Spinal cord (tissue), 10 donors: ENCODE measurements around the gene MPDU1. TPM values are rescaled to one million over a fixed set of nuclear protein-coding genes. Genes with fewer than 3 reads are reported as not detected.
A peak's percentile ranks its signal among the peaks of the same experiment; 100 is the strongest.

Source experiments
- DNase-seq, 6 donors: peaks; one replicate each; pipeline versions ENCODE4 v3.0.0 to v3.0.0-alpha.2; 2013 to 2015; ENCODE audit warnings: low spot score in 6 of 6, low read depth in 4 of 6
- H3K27ac ChIP-seq: one replicate; pipeline ENCODE4 v1.5.1; 2013; ENCODE audit warnings: low read depth, low read length, control low read depth
- H3K27me3 ChIP-seq: one replicate; pipeline ENCODE4 v1.6.1; 2013; ENCODE audit warnings: low read length; ENCODE audit not compliant: control insufficient read depth, insufficient read depth
- H3K36me3 ChIP-seq: one replicate; pipeline ENCODE4 v1.6.1; 2013; ENCODE audit warnings: low read length; ENCODE audit not compliant: control insufficient read depth, insufficient read depth
- H3K4me1 ChIP-seq: one replicate; pipeline ENCODE4 v1.6.1; 2013; ENCODE audit warnings: low read length; ENCODE audit not compliant: control insufficient read depth, insufficient read depth
- H3K4me3 ChIP-seq: one replicate; pipeline ENCODE4 v1.5.1; 2013; ENCODE audit warnings: low read depth, low read length, control low read depth
- H3K9me3 ChIP-seq: one replicate; pipeline ENCODE4 v1.6.1; 2013; ENCODE audit warnings: low read length; ENCODE audit not compliant: control insufficient read depth, insufficient read depth
- WGBS: methylation state at CpG from one replicate; pipeline ENCODE4 v1.1.5; 2013; ENCODE audit warnings: missing lambda C conversion rate; ENCODE audit not compliant: insufficient coverage; 5-methylcytosine and 5-hydroxymethylcytosine counted together
- polyA plus RNA-seq, 2 donors: library from polyadenylated mRNA; unstranded; fragments of 120-200 nt; gene quantifications; one replicate each; pipeline ENCODE4 v1.2.1, GENCODE V29; 2013; ENCODE audit not compliant: insufficient read length in 2 of 2
- total RNA-seq, 2 donors: library from RNA; depleted of rRNA in 1 of 2; stranded (reverse); fragments of 120-200 nt in 1 of 2; fragments of >200 nt in 1 of 2; gene quantifications; one replicate each; pipeline versions ENCODE4 v1.2.3 to v1.2.4, GENCODE V29; 2013 to 2014
- donor health status: healthy.

Gene MPDU1
- total and polyA plus RNA-seq, 4 donors, result 41.2 to 96.7 (median 84.9) TPM

GRCh38 chr17:7559320-7560171, 24.1 kb upstream of the MPDU1 start:
- Histone ChIP-seq H3K4me1 (peaks cover 65% of the 10 kb centered on the region), H3K27ac (peak overlapping the region; percentile 96), H3K36me3 (peaks cover 29% of the 10 kb centered on the region), H3K9me3 (no peaks in the 10 kb centered on the region), H3K27me3 (no peaks in the 10 kb centered on the region), H3K4me3 (no peak overlapping the region)
- 88% methylated on average over 9 of the region's 18 CpGs for WGBS
- no peak for DNase-seq

GRCh38 chr17:7560172-7561027, 23.3 kb upstream of the MPDU1 start:
- H3K27ac ChIP-seq, result peak overlapping the region; percentile 96
- peak in 2 of 6 donors; percentile 73 to 85 for DNase-seq
- WGBS, result 17% methylated on average over 16 of the region's 22 CpGs

GRCh38 chr17:7561028-7561575, 22.6 kb upstream of the MPDU1 start:
- Histone ChIP-seq H3K36me3 (peaks cover 44% of the 10 kb centered on the region), H3K4me3 (peak overlapping the region; percentile 85), H3K27me3 (no peaks in the 10 kb centered on the region), H3K27ac (peak overlapping the region; percentile 96), H3K9me3 (no peaks in the 10 kb centered on the region), H3K4me1 (peaks cover 65% of the 10 kb centered on the region)
- under 1% methylated on average over 32 of the region's 32 CpGs for WGBS
- peak in 5 of 6 donors; percentile 69 to 96 (median 76) for DNase-seq

More at GRCh38 chr17:7560172-7561027, 23.3 kb upstream of the MPDU1 start:
- H3K9me3 ChIP-seq, result no peaks in the 10 kb centered on the region
- H3K4me1 ChIP-seq, result peaks cover 65% of the 10 kb centered on the region
- H3K4me3 ChIP-seq, result peak overlapping the region; percentile 85
- peaks cover 37% of the 10 kb centered on the region for H3K36me3 ChIP-seq
- no peaks in the 10 kb centered on the region for H3K27me3 ChIP-seq

GRCh38 chr17:7561589-7562207, 22.0 kb upstream of the MPDU1 start, which contains the start of gene SENP3:
TSS of gene SENP3 (plus strand) at chr17:7561919. CDS start at chr17:7563077, 1,158 bp downstream.
- H3K4me1 ChIP-seq, result peaks cover 65% of the 10 kb centered on the region
- H3K27ac ChIP-seq, result peak within 1 kb of the TSS; percentile 96
- H3K27me3 ChIP-seq, result no peaks in the 10 kb centered on the region
- peak; percentile 82 to 98 (median 88) for DNase-seq
- H3K36me3 ChIP-seq, result peaks cover 48% of the 10 kb centered on the region
- no peaks in the 10 kb centered on the region for H3K9me3 ChIP-seq
- whole genome bisulfite sequencing, result under 1% methylated on average over 69 of the region's 82 CpGs
- H3K4me3 ChIP-seq, result peak within 1 kb of the TSS; percentile 85

GRCh38 chr17:7562208-7562605, 21.4 kb upstream of the MPDU1 start:
- DNase-seq, result no peak
- H3K4me1 ChIP-seq, result peaks cover 61% of the 10 kb centered on the region
- peak overlapping the region; percentile 85 for H3K4me3 ChIP-seq
- H3K9me3 ChIP-seq, result no peaks in the 10 kb centered on the region
- no peaks in the 10 kb centered on the region for H3K27me3 ChIP-seq
- peaks cover 48% of the 10 kb centered on the region for H3K36me3 ChIP-seq
- WGBS, result under 1% methylated on average over 27 of the region's 28 CpGs
- H3K27ac ChIP-seq, result peak overlapping the region; percentile 69

GRCh38 chr17:7563115-7563869, 20.4 kb upstream of the MPDU1 start:
- WGBS, result 89% methylated on average over 22 of the region's 30 CpGs
- peaks cover 50% of the 10 kb centered on the region for H3K36me3 ChIP-seq
- DNase-seq, result no peak
- no peaks in the 10 kb centered on the region for H3K9me3 ChIP-seq
- H3K4me1 ChIP-seq, result peaks cover 50% of the 10 kb centered on the region
- no peak overlapping the region for H3K4me3 ChIP-seq
- H3K27ac ChIP-seq, result no peak overlapping the region
- H3K27me3 ChIP-seq, result no peaks in the 10 kb centered on the region

GRCh38 chr17:7569571-7569970, 14.1 kb upstream of the MPDU1 start:
- Histone ChIP-seq H3K27ac (no peak overlapping the region), H3K4me3 (no peak overlapping the region), H3K9me3 (no peaks in the 10 kb centered on the region), H3K4me1 (peaks cover 18% of the 10 kb centered on the region), H3K27me3 (no peaks in the 10 kb centered on the region), H3K36me3 (peaks cover 59% of the 10 kb centered on the region)
- WGBS, result no CpG with 5 or more reads among the region's 5 CpGs
- no peak for DNase-seq

GRCh38 chr17:7570351-7570750, 13.3 kb upstream of the MPDU1 start:
- Histone ChIP-seq H3K4me1 (peaks cover 20% of the 10 kb centered on the region), H3K4me3 (no peak overlapping the region), H3K9me3 (no peaks in the 10 kb centered on the region), H3K27ac (no peak overlapping the region), H3K27me3 (no peaks in the 10 kb centered on the region), H3K36me3 (peaks cover 58% of the 10 kb centered on the region)
- WGBS, result 96% methylated on average over 5 of the region's 10 CpGs
- DNase-seq, result no peak

- 0% methylated on average over 11 of the region's 11 CpGs for WGBS
- Histone ChIP-seq H3K9me3 (no peaks in the 10 kb centered on the region), H3K36me3 (peaks cover 58% of the 10 kb centered on the region)
These were observed 11.4 kb upstream of the MPDU1 start for GRCh38 chr17:7572338-7572587.

More at GRCh38 chr17:7572338-7572587, 11.4 kb upstream of the MPDU1 start:
- Histone ChIP-seq H3K4me3 (peak overlapping the region; percentile 57), H3K4me1 (peaks cover 24% of the 10 kb centered on the region), H3K27me3 (no peaks in the 10 kb centered on the region), H3K27ac (peak overlapping the region; percentile 92)
- no peak for DNase-seq
